Measurements from ENCODE around the gene GATB. TPM values are rescaled to one million over a fixed set of nuclear protein-coding genes. Genes with fewer than 3 reads are reported as not detected.

GATB gene
- total RNA-seq, 4 donors from 2014 or later, result 34.3 to 66.3 (median 47.2) TPM

- no peak overlapping the region for H3K4me3 ChIP-seq
- no peaks in the 10 kb centered on the region for H3K27me3 ChIP-seq
- WGBS, result 91% methylated on average over 16 of the region's 19 CpGs
- H3K27ac ChIP-seq, result no peak overlapping the region
- no peaks in the 10 kb centered on the region for H3K4me1 ChIP-seq
- TF ChIP-seq POLR2AphosphoS5 (IDR thresholded peaks at IDR 0.05) (no peak), EP300 (IDR thresholded peaks at IDR 0.05) (no peak), POLR2A (IDR thresholded peaks at IDR 0.05) (no peak)
- TF ChIP-seq, protein P1, sequence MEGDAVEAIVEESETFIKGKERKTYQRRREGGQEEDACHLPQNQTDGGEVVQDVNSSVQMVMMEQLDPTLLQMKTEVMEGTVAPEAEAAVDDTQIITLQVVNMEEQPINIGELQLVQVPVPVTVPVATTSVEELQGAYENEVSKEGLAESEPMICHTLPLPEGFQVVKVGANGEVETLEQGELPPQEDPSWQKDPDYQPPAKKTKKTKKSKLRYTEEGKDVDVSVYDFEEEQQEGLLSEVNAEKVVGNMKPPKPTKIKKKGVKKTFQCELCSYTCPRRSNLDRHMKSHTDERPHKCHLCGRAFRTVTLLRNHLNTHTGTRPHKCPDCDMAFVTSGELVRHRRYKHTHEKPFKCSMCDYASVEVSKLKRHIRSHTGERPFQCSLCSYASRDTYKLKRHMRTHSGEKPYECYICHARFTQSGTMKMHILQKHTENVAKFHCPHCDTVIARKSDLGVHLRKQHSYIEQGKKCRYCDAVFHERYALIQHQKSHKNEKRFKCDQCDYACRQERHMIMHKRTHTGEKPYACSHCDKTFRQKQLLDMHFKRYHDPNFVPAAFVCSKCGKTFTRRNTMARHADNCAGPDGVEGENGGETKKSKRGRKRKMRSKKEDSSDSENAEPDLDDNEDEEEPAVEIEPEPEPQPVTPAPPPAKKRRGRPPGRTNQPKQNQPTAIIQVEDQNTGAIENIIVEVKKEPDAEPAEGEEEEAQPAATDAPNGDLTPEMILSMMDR (IDR thresholded peaks at IDR 0.05), result no peak
- no peaks in the 10 kb centered on the region for H3K9me3 ChIP-seq
- no peak for DNase-seq (ENCODE audit: low spot score in 2 of 2)
- no peaks in the 10 kb centered on the region for H3K36me3 ChIP-seq
Measured at GRCh38 chr4:151718984-151719955, 41.5 kb downstream of the GATB start.

DNA sequence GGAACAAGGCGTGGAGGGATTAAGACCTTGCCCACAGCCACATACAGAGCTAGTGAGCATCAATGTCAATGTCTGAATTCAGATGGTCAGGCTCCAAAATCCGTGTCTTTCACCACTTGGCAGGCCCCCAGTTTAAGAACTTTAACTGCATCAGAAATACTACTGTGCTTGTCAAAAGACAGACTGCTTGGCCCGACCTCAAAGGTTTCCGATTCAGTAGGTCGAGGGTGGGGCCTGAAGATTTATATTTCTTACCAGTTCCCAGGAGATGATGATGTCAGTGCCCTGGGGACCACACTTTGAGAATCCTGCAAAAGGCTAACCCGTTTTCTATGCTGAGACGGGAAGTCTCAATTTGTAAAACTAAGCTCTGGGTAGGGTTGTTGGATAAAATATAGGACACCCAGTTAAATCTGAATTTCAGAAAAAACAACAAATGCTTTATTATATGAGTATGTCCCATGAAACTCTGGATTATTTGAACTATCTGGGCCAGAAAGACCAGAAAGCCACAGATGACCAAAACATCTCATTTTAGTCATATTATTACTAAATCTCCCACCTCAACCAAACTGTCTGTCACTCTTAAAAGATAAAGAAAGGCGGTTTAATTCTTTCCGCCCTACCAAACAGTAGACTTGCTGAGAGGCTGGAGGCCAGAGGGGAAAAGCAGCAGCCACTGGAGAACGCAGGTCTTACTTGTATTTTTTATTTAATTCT, 42.7 kb downstream of the GATB start:
- no peaks in the 10 kb centered on the region for H3K36me3 ChIP-seq
- no peak overlapping the region for H3K27ac ChIP-seq
- H3K27me3 ChIP-seq, result no peaks in the 10 kb centered on the region
- no peaks in the 10 kb centered on the region for H3K9me3 ChIP-seq
- TF ChIP-seq EP300 (IDR thresholded peaks at IDR 0.05) (no peak), POLR2A (IDR thresholded peaks at IDR 0.05) (no peak), POLR2AphosphoS5 (IDR thresholded peaks at IDR 0.05) (no peak)
- TF ChIP-seq, protein P1 (IDR thresholded peaks at IDR 0.05), result no peak
- 71% methylated on average over 10 of the region's 10 CpGs for WGBS
- DNase-seq (ENCODE audit: low spot score in 2 of 2), result no peak
- H3K4me3 ChIP-seq, result no peak overlapping the region
- no peaks in the 10 kb centered on the region for H3K4me1 ChIP-seq

DNA sequence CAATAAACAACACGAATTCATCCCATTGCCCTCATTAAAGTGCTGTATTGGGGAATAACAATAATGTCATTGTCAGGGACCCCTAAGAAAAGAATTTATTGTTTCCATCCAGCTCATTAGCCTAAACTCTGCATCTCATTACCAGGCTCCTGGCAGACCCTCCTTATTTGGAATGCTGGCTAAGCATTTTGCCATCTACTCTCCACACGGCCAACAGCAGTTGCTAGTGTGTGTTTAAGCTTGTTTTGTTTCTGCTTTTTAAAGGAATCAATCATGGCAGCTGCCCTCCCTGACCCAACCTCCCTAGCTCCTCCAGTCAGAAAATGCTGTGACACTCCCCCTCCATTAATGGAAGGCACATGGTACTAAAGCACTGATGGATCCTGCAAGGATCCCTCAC, 43.5 kb downstream of the GATB start:
- Histone ChIP-seq H3K27ac (no peak overlapping the region), H3K9me3 (no peaks in the 10 kb centered on the region), H3K36me3 (no peaks in the 10 kb centered on the region), H3K4me3 (no peak overlapping the region), H3K4me1 (no peaks in the 10 kb centered on the region), H3K27me3 (no peaks in the 10 kb centered on the region)
- TF ChIP-seq EP300 (IDR thresholded peaks at IDR 0.05) (no peak), POLR2A (IDR thresholded peaks at IDR 0.05) (no peak), POLR2AphosphoS5 (IDR thresholded peaks at IDR 0.05) (no peak)
- TF ChIP-seq, protein P1 (IDR thresholded peaks at IDR 0.05), result no peak
- no peak for DNase-seq (ENCODE audit: low spot score in 2 of 2)
- 77% methylated on average over 2 of the region's 2 CpGs for WGBS

DNA sequence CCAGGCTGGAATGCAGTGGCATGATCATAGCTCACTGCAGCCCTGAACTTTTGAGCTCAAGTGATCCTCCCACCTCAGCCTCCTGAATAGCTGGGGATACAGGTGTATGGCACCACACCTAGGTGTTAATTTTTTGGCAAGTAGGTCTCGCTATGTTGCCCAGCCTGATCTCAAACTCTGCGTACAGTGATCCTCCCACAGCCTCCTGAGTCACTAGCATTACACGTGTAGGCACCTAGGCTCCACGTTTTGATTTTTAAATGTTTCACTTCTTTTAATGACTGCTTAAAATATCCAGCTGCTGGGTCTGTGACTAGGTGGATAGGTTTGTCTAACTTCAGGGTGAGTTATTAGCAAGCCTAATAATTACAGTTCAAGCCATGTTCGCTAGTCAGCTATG, 44.5 kb downstream of the GATB start:
- TF ChIP-seq, protein P1 (IDR thresholded peaks at IDR 0.05), result no peak
- TF ChIP-seq POLR2AphosphoS5 (IDR thresholded peaks at IDR 0.05) (no peak), POLR2A (IDR thresholded peaks at IDR 0.05) (no peak), EP300 (IDR thresholded peaks at IDR 0.05) (no peak)
- no peak for DNase-seq (ENCODE audit: low spot score in 2 of 2)
- WGBS, result 85% methylated on average over 5 of the region's 5 CpGs

DNA sequence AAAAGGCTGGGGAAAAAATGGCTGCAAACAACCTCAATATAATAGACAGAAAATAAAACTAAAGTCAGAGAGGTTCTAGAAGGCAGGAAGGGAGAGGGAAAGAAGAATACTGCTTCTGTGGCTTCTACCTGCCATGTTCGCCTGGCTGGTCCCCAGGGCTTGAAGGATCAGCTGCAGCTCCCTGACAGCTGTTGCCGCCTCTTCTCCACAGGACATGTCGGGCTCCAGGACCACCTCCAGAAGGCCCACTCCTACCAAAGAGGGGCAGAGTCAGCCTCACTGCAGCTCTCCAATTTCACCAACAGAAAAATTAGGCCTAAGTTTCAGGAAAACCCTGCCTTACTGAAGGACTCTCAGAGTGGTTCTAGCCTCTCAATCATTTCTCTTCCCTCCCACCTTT, 44.9 kb downstream of the GATB start:
- Histone ChIP-seq H3K27me3 (no peaks in the 10 kb centered on the region), H3K4me3 (no peak overlapping the region), H3K4me1 (no peaks in the 10 kb centered on the region), H3K27ac (no peak overlapping the region), H3K36me3 (peaks cover 2% of the 10 kb centered on the region), H3K9me3 (no peaks in the 10 kb centered on the region)
- 83% methylated on average over 3 of the region's 3 CpGs for WGBS
- TF ChIP-seq, protein P1 (IDR thresholded peaks at IDR 0.05), result no peak
- TF ChIP-seq POLR2AphosphoS5 (IDR thresholded peaks at IDR 0.05) (no peak), EP300 (IDR thresholded peaks at IDR 0.05) (no peak), POLR2A (IDR thresholded peaks at IDR 0.05) (no peak)
- no peak for DNase-seq (ENCODE audit: low spot score in 2 of 2)

More for the DNA sequence above, 44.5 kb downstream of the GATB start:
- H3K4me3 ChIP-seq, result no peak overlapping the region
- H3K36me3 ChIP-seq, result peaks cover under 1% of the 10 kb centered on the region
- no peaks in the 10 kb centered on the region for H3K9me3 ChIP-seq
- no peak overlapping the region for H3K27ac ChIP-seq
- no peaks in the 10 kb centered on the region for H3K27me3 ChIP-seq
- no peaks in the 10 kb centered on the region for H3K4me1 ChIP-seq
